ENCODE results near the gene IFNAR1.

- TF ChIP-seq CTCF (conservative IDR thresholded peaks at IDR 0.05 in 1 of 2, IDR thresholded peaks at IDR 0.05 in 1 of 2; ENCODE audit: low read depth in 1 of 2, low read length in 2 of 2): no peak
- TF ChIP-seq EZH2 (IDR thresholded peaks at IDR 0.05; ENCODE audit: low read length, missing control alignments): no peak
Measured at GRCh38 chr21:33368124-33368523, 43.4 kb downstream of the IFNAR1 start.

Measured in fibroblast of lung (primary cell).